GM18508 (cell line): ENCODE results near the gene EPDR1.

Experiments
- ATAC-seq: cut with Tn5 transposase; IDR thresholded peaks from one replicate; pipeline ENCODE4 v1.9.1; 2021; ENCODE audit warnings: moderate number of reproducible peaks; ENCODE audit not compliant: insufficient read depth, unreplicated experiment

The EPDR1 gene

DNA sequence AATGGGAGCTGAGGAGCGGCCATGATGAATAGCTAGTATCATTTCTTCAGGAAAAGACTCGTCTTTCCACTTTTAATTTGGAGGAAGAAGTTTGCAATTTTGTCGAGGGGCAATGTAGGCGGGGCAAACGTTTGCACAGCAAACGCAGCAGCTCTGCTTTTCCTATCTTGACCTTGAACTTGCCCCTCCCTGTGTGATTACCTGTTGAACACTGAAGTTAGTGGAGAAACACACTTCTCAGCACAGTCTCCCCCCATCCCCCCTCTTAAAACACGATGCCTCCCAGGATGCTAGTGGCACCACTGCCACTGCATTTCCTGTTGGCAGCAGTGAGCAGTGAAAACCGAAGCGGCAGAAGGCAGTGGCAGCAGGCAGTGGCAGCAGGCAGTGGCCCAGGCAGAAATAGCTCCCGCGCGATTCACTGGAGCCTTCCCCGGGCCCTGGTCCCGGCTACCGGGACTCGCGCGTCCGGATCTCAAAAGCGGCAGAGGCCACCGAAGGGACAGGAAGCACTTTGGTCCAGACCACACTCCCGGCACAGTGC is at the start of gene EPDR1:
Gene EPDR1 (plus strand): TSS at position 336 of the 544 bp plus-strand sequence. CDS start 300 bp downstream, outside the sequence.
- peak; percentile 44 for ATAC-seq

DNA sequence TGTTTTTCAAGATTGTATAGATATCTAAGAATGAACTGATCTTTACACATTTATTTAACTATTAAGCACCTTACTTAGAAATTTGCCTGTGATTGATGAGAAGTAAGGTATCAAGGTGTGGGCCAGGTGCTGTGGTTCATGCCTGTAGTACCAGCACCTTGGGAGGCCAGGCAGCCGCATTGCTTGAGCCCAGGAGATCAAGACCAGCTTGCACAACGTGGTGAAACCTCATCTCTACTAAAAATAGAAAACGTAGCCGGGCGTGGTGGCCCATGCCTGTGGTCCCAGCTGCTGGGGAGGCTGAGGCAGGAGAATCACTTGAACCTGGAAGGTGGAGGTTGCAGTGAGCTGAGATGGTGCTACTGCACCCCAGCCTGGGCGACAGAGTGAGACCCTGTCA is 38.4 kb upstream of the EPDR1 start:
- no peak for ATAC-seq

DNA sequence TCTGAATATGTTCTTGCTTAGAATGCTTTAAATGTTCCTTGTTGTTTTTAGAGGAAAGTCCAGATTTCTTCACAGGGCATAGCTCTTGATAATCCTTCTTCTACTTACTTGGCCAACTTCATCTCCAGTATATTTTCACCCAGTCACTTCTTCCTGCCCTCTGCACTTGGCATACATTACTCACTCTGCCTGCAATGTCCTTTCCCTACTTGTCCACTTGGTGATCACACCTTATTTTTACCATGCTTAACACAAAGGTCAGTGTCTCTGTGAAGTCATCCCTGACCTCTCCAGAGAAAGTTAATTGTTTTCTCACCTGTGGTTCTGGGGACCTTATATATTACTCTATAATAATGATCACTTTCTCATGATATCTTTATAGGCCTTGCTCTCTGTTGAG is 27.1 kb upstream of the EPDR1 start:
- ATAC-seq: no peak

DNA sequence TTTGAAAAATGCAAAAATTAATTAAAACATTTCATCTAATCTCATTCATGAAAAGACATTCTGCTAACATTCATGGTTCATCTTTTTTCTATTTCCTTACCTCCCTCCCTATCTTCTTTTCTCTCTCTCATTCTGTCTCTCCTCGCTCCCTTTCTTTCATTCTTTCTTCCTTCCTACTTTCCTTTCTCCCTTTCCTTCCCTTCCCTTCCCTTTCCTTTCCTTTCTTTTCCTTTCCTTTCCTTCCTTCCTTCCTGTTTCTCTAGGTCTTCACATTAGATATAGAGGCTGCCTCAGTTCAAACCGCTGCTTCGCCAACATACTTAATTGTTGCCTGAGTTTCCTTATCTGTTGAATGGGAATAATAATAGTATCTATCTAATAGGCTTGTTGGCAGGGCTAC is 25.8 kb upstream of the EPDR1 start:
- ATAC-seq: no peak

- no peak for ATAC-seq
Measured at GRCh38 chr7:37899712-37900247, 20.7 kb upstream of the EPDR1 start.

GRCh38 chr7:37901236-37901827 is 19.1 kb upstream of the EPDR1 start:
- ATAC-seq: no peak

DNA sequence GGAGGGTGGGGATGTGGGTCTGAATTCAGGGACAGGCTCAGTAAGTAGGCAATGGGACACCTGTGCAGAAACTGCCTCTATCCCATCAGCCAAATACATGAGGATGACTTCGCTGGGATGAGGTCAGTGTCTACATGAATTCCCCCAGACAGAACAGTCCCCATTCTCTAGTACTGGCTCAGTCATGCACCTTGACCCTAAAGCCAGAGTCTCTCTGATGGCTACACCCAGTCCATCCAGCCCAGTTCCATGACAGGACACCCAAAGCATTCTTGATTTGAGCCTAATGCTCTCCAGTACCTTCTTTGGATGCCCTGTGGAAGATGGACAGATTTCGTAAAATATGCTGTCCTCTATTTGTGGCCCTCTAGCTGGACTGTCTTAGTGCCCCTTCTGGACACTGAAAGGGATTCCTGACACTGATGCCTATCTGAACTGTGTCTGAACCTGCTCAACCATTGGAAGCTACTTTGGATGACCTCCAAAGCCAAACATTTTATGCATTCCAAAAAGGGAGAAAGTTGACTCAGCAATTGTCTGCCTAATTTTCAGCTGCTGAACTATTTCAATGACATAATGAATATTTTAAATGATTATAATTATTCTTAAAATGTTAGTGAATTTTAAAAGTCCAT is 18.4 kb upstream of the EPDR1 start:
- no peak for ATAC-seq

DNA sequence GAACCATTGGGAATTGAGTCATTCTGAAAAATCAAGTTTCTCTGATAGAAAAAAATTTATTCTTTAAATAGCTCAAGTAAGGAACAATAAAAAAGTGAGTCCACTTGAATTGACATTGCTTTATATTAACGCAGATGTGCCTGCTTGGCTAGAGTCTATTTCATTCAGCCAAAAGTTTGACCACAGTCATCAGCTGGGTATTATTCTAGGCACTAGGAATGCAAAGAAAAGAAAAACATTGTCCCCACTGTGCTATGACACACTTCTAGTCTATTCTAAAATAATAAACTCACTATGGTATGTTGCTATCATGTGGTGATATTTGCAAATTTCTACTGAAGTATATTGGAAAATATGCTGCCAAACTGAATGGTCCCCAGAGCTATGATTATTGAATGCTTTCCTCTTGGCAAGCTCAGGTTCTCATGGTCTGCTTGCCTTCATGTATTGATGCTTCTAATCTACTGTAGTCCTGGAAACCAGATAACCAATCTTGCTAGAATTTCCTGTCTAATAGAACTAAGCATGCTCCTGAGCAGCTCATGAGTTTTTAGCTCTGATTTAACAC is 12.1 kb upstream of the EPDR1 start:
- ATAC-seq: no peak

- ATAC-seq: no peak
Measured at GRCh38 chr7:37912756-37913155, 7.7 kb upstream of the EPDR1 start.

DNA sequence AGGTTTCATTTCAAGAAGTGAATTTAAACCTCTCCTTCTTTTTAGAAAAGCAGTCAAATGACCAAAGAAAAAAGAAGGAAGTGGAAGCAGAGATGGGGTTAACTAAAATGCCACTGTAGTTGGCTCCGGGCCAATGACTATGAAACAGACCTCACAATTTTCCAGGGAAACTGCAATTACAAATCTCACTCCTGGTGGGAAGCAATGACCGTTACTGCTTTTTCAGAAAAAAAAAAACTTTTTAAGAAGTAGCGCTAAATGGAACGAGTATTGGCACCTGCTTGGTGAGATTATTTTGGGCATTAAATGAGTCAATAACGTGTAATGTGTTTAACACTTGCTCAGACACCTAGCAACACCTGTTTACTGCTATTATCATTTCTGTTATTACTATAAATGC is 5.0 kb upstream of the EPDR1 start:
- ATAC-seq: no peak

GRCh38 chr7:37916017-37916672 is 4.3 kb upstream of the EPDR1 start:
- ATAC-seq: no peak

- ATAC-seq: no peak
Measured at GRCh38 chr7:37916673-37917660, 3.5 kb upstream of the EPDR1 start, which contains the start of gene SFRP4. SFRP4 (minus strand) TSS chr7:37916817; CDS start chr7:37916537, 280 bp downstream.

- no peak for ATAC-seq
Measured at GRCh38 chr7:37918526-37918925, 1.9 kb upstream of the EPDR1 start.

DNA sequence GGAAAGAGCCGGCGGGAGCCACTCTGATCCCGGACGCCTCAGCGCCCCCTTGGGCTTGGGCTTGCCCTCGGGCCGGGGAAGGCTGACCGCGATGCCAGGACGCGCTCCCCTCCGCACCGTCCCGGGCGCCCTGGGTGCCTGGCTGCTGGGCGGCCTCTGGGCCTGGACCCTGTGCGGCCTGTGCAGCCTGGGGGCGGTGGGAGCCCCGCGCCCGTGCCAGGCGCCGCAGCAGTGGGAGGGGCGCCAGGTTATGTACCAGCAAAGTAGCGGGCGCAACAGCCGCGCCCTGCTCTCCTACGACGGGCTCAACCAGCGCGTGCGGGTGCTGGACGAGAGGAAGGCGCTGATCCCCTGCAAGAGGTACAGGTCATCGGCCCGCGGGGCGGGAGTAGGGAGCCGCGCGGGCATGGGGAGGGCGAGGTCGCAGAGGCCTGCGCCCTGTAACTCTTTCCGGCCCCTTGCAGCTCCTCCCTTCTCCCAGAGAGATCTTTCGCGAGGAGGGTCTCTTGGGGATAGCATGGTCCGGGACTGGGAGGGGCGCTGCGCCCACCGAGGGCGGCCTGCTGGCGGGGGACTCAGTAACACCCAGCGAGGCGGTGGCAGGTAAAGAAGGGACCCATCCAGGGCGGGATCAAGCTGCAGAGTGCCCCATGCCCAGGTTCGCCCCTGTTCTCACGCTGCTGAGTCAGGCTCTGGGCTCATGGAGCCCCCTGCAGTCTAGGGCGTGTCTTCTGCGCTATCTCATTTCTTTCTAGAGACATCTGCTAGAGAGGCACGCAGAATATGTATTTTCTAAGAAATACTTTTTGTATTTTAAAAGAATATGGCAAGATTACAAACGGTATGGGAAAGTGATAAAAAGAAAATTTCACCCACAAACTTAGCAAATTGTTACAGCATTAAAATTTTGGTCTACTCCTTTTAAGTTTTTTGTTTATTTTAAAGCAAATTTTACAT is 687 bp downstream of the EPDR1 start:
- peak; percentile 21 for ATAC-seq

DNA sequence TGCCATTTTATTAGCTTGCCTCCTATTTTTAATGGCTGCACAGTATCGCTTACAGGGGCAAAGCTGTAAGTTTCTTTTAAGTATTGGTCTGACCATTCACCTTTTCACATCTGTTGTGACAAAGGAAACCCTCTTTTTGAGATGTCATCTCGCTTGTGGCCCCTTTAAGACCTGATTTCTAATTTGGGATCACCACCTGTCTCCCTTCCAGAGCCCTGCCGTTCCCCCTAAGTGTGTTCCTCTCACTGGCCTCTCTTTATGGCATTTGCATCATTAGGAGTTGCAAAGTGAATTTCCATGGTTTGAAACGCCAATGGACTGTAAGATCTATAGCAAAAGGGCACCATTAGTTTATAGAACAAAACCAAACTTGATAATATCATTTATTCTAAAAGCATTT is 1.4 kb downstream of the EPDR1 start:
- ATAC-seq: no peak

- ATAC-seq: no peak
Measured at GRCh38 chr7:37923996-37924395, 3.6 kb downstream of the EPDR1 start.

GRCh38 chr7:37924491-37925041 is 4.1 kb downstream of the EPDR1 start:
- ATAC-seq: no peak

DNA sequence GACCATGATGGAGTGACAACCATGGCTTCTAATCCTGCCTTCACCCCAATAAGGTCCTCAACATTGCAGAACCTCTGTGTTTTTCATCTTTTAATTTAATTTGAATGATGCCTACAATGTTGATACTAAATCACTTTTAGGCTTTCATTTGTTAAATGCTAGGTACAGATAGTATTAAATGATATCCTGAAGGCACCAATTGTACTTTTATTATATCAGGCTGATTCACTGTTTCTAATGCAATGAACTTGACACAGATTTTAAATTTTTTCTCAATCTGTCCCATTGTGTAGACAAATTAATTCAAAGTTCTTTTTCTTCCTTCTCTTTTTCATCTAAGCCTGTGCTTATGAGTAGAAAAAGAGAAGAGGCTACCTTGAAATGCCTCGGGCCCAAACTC is 5.2 kb downstream of the EPDR1 start:
- ATAC-seq: no peak
